Keratinocyte (primary cell): Measurements from ENCODE around the gene LRRC2. TPM values are rescaled to one million over a fixed set of nuclear protein-coding genes. Genes with fewer than 3 reads are reported as not detected.

Source experiments
- DNase-seq: peaks from one replicate; pipeline ENCODE4 v3.0.0-alpha.2; 2011; ENCODE audit warnings: low read depth, missing footprints, low spot score
- FAIRE-seq: peaks from 2 replicates; lab custom pipeline; 2011; peaks lifted over from hg19 to GRCh38; lab: Jason Lieb, UNC
- H2AFZ ChIP-seq: 2 replicates; pipeline ENCODE4 v1.6.0; 2012; ENCODE audit warnings: low read length, control low read depth, inconsistent platforms; ENCODE audit not compliant: control insufficient read depth
- H3K27ac ChIP-seq: 2 replicates; pipeline ENCODE4 v1.5.1; 2011; ENCODE audit warnings: low read length; ENCODE audit not compliant: control insufficient read depth, insufficient read depth
- H3K27me3 ChIP-seq: 3 replicates; pipeline ENCODE4 v1.6.0; 2011; ENCODE audit warnings: low read length; ENCODE audit not compliant: control insufficient read depth, insufficient read depth; ENCODE audit errors: extremely low read depth
- H3K36me3 ChIP-seq, 2 experiments: 2 replicates in 1 of 2; 3 replicates in 1 of 2; pipeline ENCODE4 v1.5.1; 2011; ENCODE audit warnings: low read length in 2 of 2, mild to moderate bottlenecking in 1 of 2; ENCODE audit not compliant: control insufficient read depth in 2 of 2, insufficient read depth in 2 of 2; ENCODE audit errors: extremely low read depth in 1 of 2
- H3K4me1 ChIP-seq: 3 replicates; pipeline ENCODE4 v1.5.1; 2011; ENCODE audit warnings: low read length; ENCODE audit not compliant: control insufficient read depth, insufficient read depth; ENCODE audit errors: extremely low read depth
- H3K4me2 ChIP-seq: 3 replicates; pipeline ENCODE4 v1.6.0; 2011; ENCODE audit warnings: low read depth, low read length; ENCODE audit not compliant: control insufficient read depth, insufficient read depth; ENCODE audit errors: extremely low read depth
- H3K4me3 ChIP-seq, 3 experiments: fragments of 200-600 bp in 1 of 3; sonication (generic) in 1 of 3; 2 replicates in 2 of 3; 3 replicates in 1 of 3; pipeline ENCODE4 v1.5.1; 2011 to 2016; ENCODE audit warnings: low read length in 3 of 3, mild to moderate bottlenecking in 3 of 3, control low read depth in 2 of 3, inconsistent platforms in 1 of 3, low read depth in 1 of 3, mixed read lengths in 1 of 3, mixed run types in 1 of 3, moderate library complexity in 1 of 3; ENCODE audit not compliant: control insufficient read depth in 2 of 3, insufficient read depth in 2 of 3; ENCODE audit errors: extremely low read depth in 1 of 3
- H3K79me2 ChIP-seq: 2 replicates; pipeline ENCODE4 v1.6.0; 2012; ENCODE audit warnings: low read length; ENCODE audit not compliant: control insufficient read depth, insufficient read depth
- H3K9ac ChIP-seq: 3 replicates; pipeline ENCODE4 v1.6.0; 2011; ENCODE audit warnings: low read length; ENCODE audit not compliant: control insufficient read depth, insufficient read depth; ENCODE audit errors: extremely low read depth
- H3K9me1 ChIP-seq: 3 replicates; pipeline ENCODE4 v1.6.0; 2011; ENCODE audit warnings: low read length; ENCODE audit not compliant: control insufficient read depth, insufficient read depth; ENCODE audit errors: extremely low read depth
- H3K9me3 ChIP-seq: 2 replicates; pipeline ENCODE4 v1.5.1; 2012; ENCODE audit warnings: low read depth, low read length; ENCODE audit not compliant: control insufficient read depth
- H4K20me1 ChIP-seq: 3 replicates; pipeline ENCODE4 v1.6.0; 2011; ENCODE audit warnings: low read length; ENCODE audit not compliant: control insufficient read depth, insufficient read depth; ENCODE audit errors: extremely low read depth
- CTCF ChIP-seq, 3 experiments: IDR thresholded peaks in 1 of 3; conservative IDR thresholded peaks in 1 of 3; optimal IDR thresholded peaks in 1 of 3; 2 replicates in 2 of 3; 3 replicates in 1 of 3; pipeline versions ENCODE3 to v1.5.1; 2011; ENCODE audit warnings: low read length in 3 of 3, mild to moderate bottlenecking in 3 of 3, moderate library complexity in 2 of 3, control low read depth in 1 of 3, inconsistent platforms in 1 of 3; ENCODE audit not compliant: insufficient read depth in 2 of 3; ENCODE audit errors: extremely low read depth in 1 of 3
- EZH2 ChIP-seq: IDR thresholded peaks from one replicate; pipeline ENCODE4 v1.6.1; 2012; ENCODE audit warnings: inconsistent platforms, mild to moderate bottlenecking, low read length, moderate library complexity
- dilution Hi-C: fragments of 300-500 bp; cut with MboI; formaldehyde crosslinking; loops from one replicate; pipeline ENCODE4 v1.7.0; 2020; ENCODE audit warnings: low sequenced_read_pairs; ENCODE audit not compliant: extremely low pct_ligation_motif_present
- polyA plus RNA-seq, 5 experiments: library from polyadenylated mRNA; depleted of rRNA in 3 of 5; stranded (reverse) in 3 of 5; stranded (forward) in 1 of 5; unstranded in 1 of 5; fragments of >200 nt; gene quantifications; 1 replicate in 1 of 5; 2 replicates in 3 of 5; 3 replicates in 1 of 5; pipeline versions ENCODE4 v1.2.1 to v1.2.3, GENCODE V29; 2011 to 2012; ENCODE audit warnings: missing spikeins in 2 of 5, low read depth in 1 of 5, low replicate concordance in 1 of 5

Gene LRRC2
- polyA plus RNA-seq, 1 donor (not counting 4 experiments of a cell fraction or from before 2014, with no cell fraction given): 0.51 TPM

DNA sequence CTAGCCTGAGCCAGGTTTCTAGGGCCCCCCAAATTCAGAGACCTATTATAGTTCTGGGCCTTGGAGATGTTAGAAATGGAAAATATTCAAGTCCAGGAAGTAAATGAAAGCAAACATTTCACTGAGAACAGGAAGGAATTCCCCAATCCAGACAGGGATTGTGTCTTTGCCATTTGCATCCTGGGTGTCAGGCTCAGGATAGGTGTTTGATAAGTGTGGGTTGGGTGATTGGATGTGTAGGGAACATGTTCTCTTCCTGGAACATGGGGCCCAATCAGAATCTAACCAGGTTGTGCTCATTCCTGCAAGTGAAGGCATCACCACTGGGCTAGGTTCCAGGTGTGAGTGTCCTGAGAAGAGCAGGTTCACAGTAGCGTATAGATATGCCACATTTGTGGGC, 14.6 kb upstream of the LRRC2 start:
- Histone ChIP-seq H3K4me1 (no peaks in the 10 kb centered on the region), H3K79me2 (no peaks in the 10 kb centered on the region), H3K4me2 (no peak overlapping the region), H3K27me3 (no peaks in the 10 kb centered on the region), H3K9ac (no peak overlapping the region), H3K27ac (no peak overlapping the region), H3K4me3 (no peak overlapping the region), H3K36me3 (no peaks in the 10 kb centered on the region), H3K9me3 (no peaks in the 10 kb centered on the region), H3K9me1 (no peaks in the 10 kb centered on the region), H2AFZ (no peak overlapping the region), H4K20me1 (no peaks in the 10 kb centered on the region)
- no peak for FAIRE-seq
- TF ChIP-seq EZH2: no peak
- DNase-seq: no peak
- dilution Hi-C loops: no loop called here

DNA sequence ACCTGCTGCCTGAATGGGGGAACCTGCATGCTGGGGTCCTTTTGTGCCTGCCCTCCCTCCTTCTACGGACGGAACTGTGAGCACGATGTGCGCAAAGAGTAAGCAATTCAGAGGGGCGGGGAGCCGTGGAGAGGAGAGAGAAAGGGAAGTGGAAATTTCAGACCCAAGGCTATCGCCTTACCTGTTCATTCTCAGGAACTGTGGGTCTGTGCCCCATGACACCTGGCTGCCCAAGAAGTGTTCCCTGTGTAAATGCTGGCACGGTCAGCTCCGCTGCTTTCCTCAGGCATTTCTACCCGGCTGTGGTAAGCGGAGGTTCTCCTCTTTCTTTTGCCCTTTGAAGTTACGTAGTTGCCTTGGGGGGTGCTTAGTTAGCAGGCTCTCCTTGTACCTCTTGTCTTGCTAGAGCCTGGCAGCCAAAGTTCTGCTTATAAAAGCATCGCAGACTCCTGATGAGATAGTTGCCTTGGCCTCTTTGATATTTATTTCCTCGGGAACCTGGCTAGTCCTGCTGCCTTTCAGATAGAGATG, 13.7 kb upstream of the LRRC2 start:
- H3K4me2 ChIP-seq: no peak overlapping the region
- no peaks in the 10 kb centered on the region for H3K79me2 ChIP-seq
- DNase-seq: no peak
- H3K27me3 ChIP-seq: no peaks in the 10 kb centered on the region
- no peak overlapping the region for H3K4me3 ChIP-seq
- H3K4me1 ChIP-seq: no peaks in the 10 kb centered on the region
- no peaks in the 10 kb centered on the region for H4K20me1 ChIP-seq
- TF ChIP-seq EZH2: no peak
- TF ChIP-seq CTCF (optimal IDR thresholded peaks at IDR 0.05 in 1 of 3, IDR thresholded peaks at IDR 0.05 in 1 of 3, conservative IDR thresholded peaks at IDR 0.05 in 1 of 3; ENCODE audit: extremely low read depth in 1 of 3, insufficient read depth in 2 of 3, low read length in 3 of 3): no peak
- dilution Hi-C loops: no loop called here
- H3K9me1 ChIP-seq: no peaks in the 10 kb centered on the region
- H2AFZ ChIP-seq: no peak overlapping the region
- no peaks in the 10 kb centered on the region for H3K9me3 ChIP-seq
- no peaks in the 10 kb centered on the region for H3K36me3 ChIP-seq
- FAIRE-seq: no peak
- no peak overlapping the region for H3K9ac ChIP-seq
- H3K27ac ChIP-seq: no peak overlapping the region
